Stimulated activated CD4-positive, alpha-beta T cell treated with anti-CD3 and anti-CD28 coated beads, TNF-alpha, amount 100 ng/mL, for 24 hours (primary cell): ENCODE data around the gene MYH16.
"Not testable (repeated sequence)": the region's sequence is repeated elsewhere in the genome, so short reads cannot be mapped to it uniquely, and the experiment has no call there.

Experiments used
- DNase-seq, 3 experiments: peaks; one replicate each; pipeline ENCODE4 v3.0.0-alpha.2; 2020; ENCODE audit warnings: low read depth in 3 of 3

Gene MYH16

DNA sequence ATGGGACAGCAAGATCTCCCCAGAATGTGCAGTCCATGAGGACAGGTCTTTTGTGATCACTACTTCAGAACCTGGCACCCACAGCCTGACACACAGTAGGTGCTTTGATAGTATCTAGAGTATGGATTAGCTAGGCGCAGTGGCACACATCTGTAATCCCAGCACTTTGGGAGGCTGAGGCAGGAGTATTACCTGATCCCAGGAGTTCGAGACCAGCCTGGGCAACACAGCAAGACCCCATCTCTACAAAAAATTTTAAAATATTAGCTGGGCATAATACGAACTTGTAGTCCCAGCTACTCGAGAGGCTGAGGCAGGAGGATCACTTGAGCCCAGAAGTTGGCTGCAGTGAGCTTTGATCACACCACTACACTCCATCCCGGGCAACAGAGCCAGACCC, 79.6 kb downstream of the MYH16 start:
- DNase-seq = no peak

DNA sequence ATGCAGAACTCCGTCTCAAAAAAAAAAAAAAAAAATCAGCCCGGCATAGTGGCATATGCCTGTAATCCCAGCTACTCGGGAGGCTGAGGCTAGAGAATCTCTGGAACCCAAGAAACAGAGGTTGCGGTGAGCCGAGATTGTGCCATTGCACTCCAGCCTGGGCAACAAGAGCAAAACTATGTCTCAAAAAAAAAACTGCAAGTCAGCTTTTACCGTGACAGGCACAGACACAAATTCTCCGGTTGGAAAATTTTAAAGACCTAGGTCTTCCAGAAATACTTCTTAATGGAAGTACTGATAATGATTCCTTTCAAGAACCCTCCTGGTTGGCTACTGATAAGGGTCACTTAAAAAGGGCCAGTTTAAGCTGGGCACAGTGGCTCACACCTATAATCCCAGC, 82.5 kb downstream of the MYH16 start:
- DNase-seq = no peak

DNA sequence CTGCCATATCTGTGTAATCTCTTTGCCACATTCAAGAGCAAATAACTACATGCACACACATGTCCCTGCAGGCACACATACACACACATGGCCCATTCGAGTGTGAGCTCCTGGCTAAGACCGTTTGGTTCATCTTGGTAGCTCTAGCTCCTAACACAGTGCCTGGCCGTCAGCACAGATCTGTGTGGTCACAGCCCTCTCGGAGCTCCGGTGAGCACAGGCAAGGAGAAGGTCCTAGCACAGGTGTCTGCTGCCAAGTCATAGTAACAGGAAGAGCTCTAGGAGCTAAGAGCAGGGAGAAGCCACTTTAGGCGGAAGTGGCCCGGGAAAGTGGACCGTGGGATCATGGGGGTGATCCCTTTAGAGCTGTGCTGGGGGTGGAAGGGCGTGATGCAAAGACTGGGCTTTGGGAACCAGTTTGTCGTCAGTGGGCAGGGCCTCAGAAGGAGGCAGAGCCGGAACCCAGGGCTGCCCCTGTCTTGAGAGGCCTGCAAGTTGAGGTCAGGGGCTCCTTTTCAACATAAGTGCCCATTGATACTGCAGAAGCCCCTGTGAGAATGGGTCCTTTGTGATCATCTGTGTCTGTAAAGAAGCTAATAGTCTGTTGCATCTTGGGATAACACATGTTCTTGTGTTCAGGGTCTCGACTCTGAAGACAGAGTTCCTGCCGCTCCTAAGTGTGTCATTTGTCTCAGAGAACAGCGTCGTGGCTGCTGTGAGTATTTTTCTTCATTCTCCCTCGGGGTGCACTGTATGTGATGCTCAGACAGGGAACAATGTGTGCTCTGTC, 85.3 kb downstream of the MYH16 start:
- DNase-seq = no peak

DNA sequence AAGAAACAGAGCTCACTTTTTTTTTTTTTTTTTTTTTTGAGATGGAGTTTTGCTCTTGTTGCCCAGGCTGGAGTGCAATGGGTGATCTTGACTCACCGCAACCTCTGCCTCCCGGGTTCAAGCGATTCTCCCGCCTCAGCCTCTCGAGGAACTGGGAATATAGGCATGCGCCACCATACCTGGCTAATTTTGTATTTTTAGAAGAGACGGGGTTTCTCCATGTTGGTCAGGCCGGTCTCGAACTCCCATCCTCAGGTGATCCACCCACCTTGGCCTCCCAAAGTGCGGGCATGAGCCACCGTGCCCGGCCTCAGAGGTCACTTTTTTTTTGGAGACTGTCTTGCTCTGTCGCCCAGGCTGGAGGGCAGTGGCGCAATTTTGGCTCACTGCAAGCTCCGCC, 85.9 kb downstream of the MYH16 start:
- DNase-seq = not testable (repeated sequence)

DNA sequence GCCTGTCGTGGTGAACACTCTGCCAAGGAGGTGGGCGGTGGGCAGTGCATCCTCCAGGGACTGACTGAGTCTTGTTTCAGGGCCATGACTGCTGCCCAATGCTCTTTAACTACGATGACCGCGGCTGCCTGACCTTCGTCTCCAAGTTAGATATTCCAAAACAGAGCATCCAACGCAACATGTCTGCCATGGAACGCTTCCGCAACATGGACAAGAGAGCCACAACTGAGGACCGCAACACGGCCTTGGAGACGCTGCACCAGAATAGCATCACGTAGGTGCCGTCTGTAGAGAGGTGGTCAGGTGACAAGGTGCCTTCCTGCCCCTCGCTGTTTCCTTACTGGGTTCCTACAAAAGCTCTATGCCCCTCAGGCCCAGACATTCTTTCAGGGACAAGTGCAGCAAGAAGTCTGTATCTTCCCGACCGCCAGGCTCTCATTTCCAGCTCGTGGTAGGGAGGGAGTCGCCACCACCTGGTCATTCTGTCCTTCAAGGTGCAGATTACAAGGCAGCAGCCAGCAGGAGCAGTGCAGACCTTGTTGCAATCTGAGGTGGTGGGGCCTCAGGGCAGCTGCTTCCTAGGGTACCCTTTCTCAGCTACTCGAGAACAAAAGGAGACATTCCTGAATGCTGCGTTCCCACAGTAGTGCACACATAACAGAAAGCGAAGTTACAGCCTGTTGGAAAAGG, 87.0 kb downstream of the MYH16 start:
- DNase-seq = no peak
